GM12864 (cell line): ENCODE results near the gene ARHGAP24.

ENCODE experiments used
- DNase-seq: peaks from one replicate; pipeline ENCODE4 v3.0.0-alpha.2; 2011; ENCODE audit warnings: low read depth
- H3K4me3 ChIP-seq: 2 replicates; pipeline ENCODE4 v1.5.1; 2011; ENCODE audit warnings: mild to moderate bottlenecking, low read depth, low read length, control low read depth
- TF ChIP-seq, protein P1 (sequence below): IDR thresholded peaks from 2 replicates; pipeline ENCODE4 v1.5.1; 2011; ENCODE audit warnings: low read depth, mild to moderate bottlenecking, moderate library complexity, low read length, control low read depth, inconsistent platforms; ENCODE audit errors: missing control alignments

ARHGAP24 gene

DNA sequence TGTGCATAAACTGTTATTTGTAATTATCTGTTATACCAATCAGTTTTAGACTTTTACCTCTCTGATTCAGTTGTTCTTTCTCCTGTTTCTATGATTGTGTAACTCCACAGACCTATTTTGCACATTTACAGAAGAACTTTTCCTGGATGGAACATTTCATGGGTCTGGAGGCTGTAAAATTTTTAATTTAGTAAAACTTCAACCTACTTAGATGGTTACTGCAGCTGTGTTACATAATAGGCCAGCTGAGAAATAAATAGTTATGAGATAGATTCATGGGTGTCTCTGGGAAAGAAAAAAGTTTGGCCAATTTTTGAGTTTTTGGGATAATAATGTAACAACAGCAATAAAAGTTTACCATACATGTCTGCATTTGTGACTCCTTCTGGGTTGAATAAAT is 253.5 kb downstream of the ARHGAP24 start:
- no peak for DNase-seq
- TF ChIP-seq, protein P1, sequence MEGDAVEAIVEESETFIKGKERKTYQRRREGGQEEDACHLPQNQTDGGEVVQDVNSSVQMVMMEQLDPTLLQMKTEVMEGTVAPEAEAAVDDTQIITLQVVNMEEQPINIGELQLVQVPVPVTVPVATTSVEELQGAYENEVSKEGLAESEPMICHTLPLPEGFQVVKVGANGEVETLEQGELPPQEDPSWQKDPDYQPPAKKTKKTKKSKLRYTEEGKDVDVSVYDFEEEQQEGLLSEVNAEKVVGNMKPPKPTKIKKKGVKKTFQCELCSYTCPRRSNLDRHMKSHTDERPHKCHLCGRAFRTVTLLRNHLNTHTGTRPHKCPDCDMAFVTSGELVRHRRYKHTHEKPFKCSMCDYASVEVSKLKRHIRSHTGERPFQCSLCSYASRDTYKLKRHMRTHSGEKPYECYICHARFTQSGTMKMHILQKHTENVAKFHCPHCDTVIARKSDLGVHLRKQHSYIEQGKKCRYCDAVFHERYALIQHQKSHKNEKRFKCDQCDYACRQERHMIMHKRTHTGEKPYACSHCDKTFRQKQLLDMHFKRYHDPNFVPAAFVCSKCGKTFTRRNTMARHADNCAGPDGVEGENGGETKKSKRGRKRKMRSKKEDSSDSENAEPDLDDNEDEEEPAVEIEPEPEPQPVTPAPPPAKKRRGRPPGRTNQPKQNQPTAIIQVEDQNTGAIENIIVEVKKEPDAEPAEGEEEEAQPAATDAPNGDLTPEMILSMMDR: no peak
- H3K4me3 ChIP-seq: no peak overlapping the region

DNA sequence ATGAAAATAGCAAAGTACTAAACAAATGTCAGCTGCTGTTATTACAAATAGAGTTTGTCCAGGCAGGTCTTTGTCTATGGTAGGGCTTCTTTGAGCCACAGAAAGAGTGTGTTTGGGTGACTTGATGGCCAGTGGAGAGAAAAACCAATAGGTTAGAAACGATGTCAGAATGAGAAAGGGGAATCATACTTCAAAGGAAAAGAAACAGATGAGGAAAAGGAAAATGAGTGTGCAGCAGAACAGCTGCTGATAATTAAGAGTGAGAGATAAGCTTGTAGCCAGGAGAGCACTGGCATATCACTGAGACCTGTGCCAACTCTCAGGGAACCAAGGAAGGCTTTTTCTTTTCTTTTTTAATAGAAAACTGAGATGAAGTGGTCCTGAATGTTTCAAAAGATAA is 257.2 kb downstream of the ARHGAP24 start:
- TF ChIP-seq, protein P1: no peak
- no peak for DNase-seq
- no peak overlapping the region for H3K4me3 ChIP-seq

DNA sequence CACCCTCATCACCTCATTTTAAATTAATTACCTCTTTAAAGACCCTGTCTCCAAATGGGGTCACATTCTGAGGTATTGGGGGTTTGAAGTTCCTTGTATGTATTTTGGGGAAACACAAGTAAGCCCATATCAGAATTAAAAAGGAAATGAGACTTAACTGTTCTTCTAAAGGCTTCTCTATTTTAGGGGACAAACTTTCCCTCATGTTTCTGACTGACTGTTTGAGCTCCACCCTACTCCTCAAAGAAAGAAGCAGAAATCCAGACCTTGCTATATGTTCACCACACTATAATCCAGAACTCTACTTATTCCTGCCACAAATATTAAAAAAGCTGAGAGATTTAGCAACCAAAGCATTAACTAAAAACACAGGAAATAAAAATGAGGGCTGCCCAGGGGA is 258.8 kb downstream of the ARHGAP24 start:
- TF ChIP-seq, protein P1: no peak
- no peak for DNase-seq
- no peak overlapping the region for H3K4me3 ChIP-seq

DNA sequence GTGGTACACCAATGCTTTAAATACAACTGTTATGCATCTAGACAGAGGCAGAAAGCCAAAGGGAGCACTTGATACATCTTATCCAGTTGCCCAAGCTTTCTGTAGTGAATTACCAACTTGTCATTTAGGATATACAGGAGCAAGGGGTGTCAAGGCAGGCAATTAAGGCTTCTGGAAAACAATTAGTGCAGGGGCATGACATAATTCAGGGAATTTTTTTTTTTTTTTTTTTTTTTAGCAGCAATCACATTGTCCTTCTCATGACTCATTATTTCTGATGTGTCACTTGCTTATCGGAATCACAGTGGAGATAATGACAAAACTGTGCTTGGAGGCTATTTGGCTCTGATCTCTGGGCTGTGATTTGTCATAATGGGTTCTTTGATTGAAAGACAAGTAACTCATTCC is 259.5 kb downstream of the ARHGAP24 start:
- no peak for DNase-seq
- TF ChIP-seq, protein P1: no peak

DNA sequence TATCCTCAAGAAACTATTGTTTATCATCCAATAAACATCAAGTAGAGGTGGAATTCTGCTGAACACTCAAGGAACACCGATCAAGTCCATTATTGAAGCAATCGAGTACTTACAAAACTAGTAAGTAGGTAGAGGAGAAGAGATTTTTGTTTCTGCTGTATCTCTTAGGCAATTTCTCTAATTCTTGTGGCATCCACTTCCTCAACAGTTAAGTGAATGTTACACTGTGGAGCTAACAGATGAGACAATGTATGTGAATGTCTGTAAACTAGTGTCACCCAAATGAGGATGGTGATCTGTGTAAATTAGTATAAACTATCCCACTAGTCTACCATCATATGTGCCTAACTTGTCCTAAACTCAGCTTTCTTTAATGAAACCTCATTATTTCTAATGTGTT is 261.6 kb downstream of the ARHGAP24 start:
- DNase-seq: no peak
- TF ChIP-seq, protein P1: no peak
- no peak overlapping the region for H3K4me3 ChIP-seq

More for the DNA sequence above, 259.5 kb downstream of the ARHGAP24 start:
- H3K4me3 ChIP-seq: no peak overlapping the region

DNA sequence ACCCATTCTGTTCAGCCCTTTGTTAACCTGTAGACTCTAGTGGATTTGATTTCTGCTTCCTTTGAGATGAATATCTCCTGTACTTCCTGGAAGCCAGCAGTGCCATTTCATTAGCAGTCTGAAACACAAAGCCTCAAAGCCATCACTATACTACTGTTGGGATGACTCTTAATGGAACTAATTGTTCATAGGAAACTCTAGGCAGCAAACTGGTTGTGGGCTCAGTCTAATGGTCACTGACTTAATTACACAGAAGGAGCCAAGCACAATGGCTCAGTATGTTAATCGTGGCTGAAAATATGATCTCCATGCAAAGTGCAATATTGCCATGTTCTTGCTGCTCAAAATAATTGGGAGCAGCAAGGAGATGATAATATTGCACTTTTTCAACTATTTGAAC is 262.3 kb downstream of the ARHGAP24 start:
- TF ChIP-seq, protein P1: no peak
- DNase-seq: no peak

DNA sequence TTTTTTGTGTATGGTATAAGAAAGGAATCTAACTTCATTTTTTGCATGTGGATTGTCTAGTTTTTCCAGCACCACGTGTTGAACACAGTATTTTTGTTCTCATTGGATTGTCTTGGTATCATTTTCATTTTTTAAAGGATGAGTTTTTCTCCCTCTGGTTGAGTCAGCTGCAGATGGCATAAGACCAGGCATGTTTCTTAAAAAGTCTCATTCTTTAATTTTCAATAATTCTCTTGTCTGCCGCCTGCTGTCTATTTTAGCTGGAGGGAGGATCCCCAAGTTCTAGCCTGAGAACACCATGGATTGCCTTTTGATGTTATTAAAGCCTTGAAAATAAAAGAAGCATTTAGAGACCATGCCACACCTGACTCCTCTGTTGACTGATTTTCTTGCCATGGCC is 263.8 kb downstream of the ARHGAP24 start:
- DNase-seq: no peak
- TF ChIP-seq, protein P1: no peak

More for the DNA sequence above, 262.3 kb downstream of the ARHGAP24 start:
- no peak overlapping the region for H3K4me3 ChIP-seq

More for the DNA sequence above, 263.8 kb downstream of the ARHGAP24 start:
- no peak overlapping the region for H3K4me3 ChIP-seq
